Smooth muscle cell of the brain vasculature (primary cell): ENCODE data around the gene KCNMB1.

ENCODE experiments used
- DNase-seq: peaks from one replicate; pipeline ENCODE4 v3.0.0-alpha.2; 2012; ENCODE audit warnings: low read depth, low spot score

Gene KCNMB1

GRCh38 chr5:170341545-170341944 is 47.6 kb downstream of the KCNMB1 start:
- DNase-seq: no peak

- no peak for DNase-seq
These were observed 49.4 kb downstream of the KCNMB1 start for GRCh38 chr5:170339780-170340167.

GRCh38 chr5:170338933-170339779 is 50.0 kb downstream of the KCNMB1 start:
- DNase-seq: no peak

GRCh38 chr5:170338291-170338690 is 50.9 kb downstream of the KCNMB1 start:
- DNase-seq: no peak

GRCh38 chr5:170337045-170337733 is 52.0 kb downstream of the KCNMB1 start:
- DNase-seq: no peak

- no peak for DNase-seq
These were observed 53.1 kb downstream of the KCNMB1 start for GRCh38 chr5:170336065-170336464.

GRCh38 chr5:170334626-170335025 is 54.5 kb downstream of the KCNMB1 start:
- DNase-seq: no peak

- no peak for DNase-seq
These were observed 55.8 kb downstream of the KCNMB1 start for GRCh38 chr5:170333161-170333910.

GRCh38 chr5:170332058-170332457 is 57.1 kb downstream of the KCNMB1 start:
- DNase-seq: no peak

- DNase-seq: no peak
These were observed 58.6 kb downstream of the KCNMB1 start for GRCh38 chr5:170330568-170331054.

- no peak for DNase-seq
These were observed 59.6 kb downstream of the KCNMB1 start for GRCh38 chr5:170329524-170329923.

- no peak for DNase-seq
These were observed 61.3 kb downstream of the KCNMB1 start for GRCh38 chr5:170327829-170328228.

GRCh38 chr5:170327168-170327567 is 62.0 kb downstream of the KCNMB1 start:
- DNase-seq: no peak
